Measurements from ENCODE around the gene SLC6A6.

SLC6A6 gene

DNA sequence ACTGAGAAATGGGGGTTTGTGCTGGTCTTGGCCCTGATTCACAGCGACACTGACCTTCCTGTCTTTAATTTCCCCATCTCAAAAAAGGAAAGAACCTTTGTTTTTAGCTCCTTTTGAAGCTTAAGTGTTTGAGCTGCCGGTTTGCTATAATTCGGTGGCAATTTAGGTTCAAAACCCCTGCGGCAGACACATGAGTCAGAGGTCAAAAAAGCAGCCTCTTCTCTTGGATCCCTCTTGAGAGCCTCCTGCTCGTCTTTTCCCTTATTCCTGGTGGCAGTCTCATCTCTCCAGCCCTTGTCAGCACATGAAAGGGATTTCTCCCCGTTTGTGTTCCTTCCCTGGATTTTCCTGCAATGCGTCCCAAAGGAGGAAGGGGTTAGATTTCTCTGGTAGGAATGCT is 73.2 kb downstream of the SLC6A6 start:
- peaks cover 100% of the 10 kb centered on the region for H3K36me3 ChIP-seq

GRCh38 chr3:14476583-14477265 is 74.3 kb downstream of the SLC6A6 start:
- peaks cover 5% of the 10 kb centered on the region for H3K9me3 ChIP-seq
- no peaks in the 10 kb centered on the region for H3K27me3 ChIP-seq
- no peak overlapping the region for H3K4me3 ChIP-seq (ENCODE audit: low read depth in 1 of 2, low read length in 1 of 2)
- H3K36me3 ChIP-seq: peaks cover 100% of the 10 kb centered on the region
- no peak for TF ChIP-seq CTCF (IDR thresholded peaks at IDR 0.05)
- H3K27ac ChIP-seq: no peak overlapping the region
- no peaks in the 10 kb centered on the region for H3K4me1 ChIP-seq (ENCODE audit: control insufficient read depth in 1 of 2, insufficient read depth in 1 of 2, low read depth in 1 of 2, low read length in 1 of 2)

More for the DNA sequence above, 73.2 kb downstream of the SLC6A6 start:
- H3K9me3 ChIP-seq: peaks cover 5% of the 10 kb centered on the region
- H3K27ac ChIP-seq: no peak overlapping the region
- no peaks in the 10 kb centered on the region for H3K4me1 ChIP-seq (ENCODE audit: control insufficient read depth in 1 of 2, insufficient read depth in 1 of 2, low read depth in 1 of 2, low read length in 1 of 2)
- no peak for TF ChIP-seq CTCF (IDR thresholded peaks at IDR 0.05)
- no peak overlapping the region for H3K4me3 ChIP-seq (ENCODE audit: low read depth in 1 of 2, low read length in 1 of 2)
- H3K27me3 ChIP-seq: no peaks in the 10 kb centered on the region

GRCh38 chr3:14477311-14477935 is 75.0 kb downstream of the SLC6A6 start:
- Histone ChIP-seq H3K4me3 (ENCODE audit: low read depth in 1 of 2, low read length in 1 of 2) (no peak overlapping the region), H3K9me3 (peaks cover 5% of the 10 kb centered on the region), H3K27me3 (no peaks in the 10 kb centered on the region), H3K4me1 (ENCODE audit: control insufficient read depth in 1 of 2, insufficient read depth in 1 of 2, low read depth in 1 of 2, low read length in 1 of 2) (no peaks in the 10 kb centered on the region), H3K27ac (no peak overlapping the region), H3K36me3 (peaks cover 100% of the 10 kb centered on the region)
- no peak for TF ChIP-seq CTCF (IDR thresholded peaks at IDR 0.05)

GRCh38 chr3:14478956-14479550 is 76.6 kb downstream of the SLC6A6 start:
- TF ChIP-seq CTCF (IDR thresholded peaks at IDR 0.05): no peak
- Histone ChIP-seq H3K9me3 (no peaks in the 10 kb centered on the region), H3K4me1 (ENCODE audit: control insufficient read depth in 1 of 2, insufficient read depth in 1 of 2, low read depth in 1 of 2, low read length in 1 of 2) (no peaks in the 10 kb centered on the region), H3K36me3 (peaks cover 100% of the 10 kb centered on the region), H3K27ac (no peak overlapping the region), H3K27me3 (no peaks in the 10 kb centered on the region), H3K4me3 (ENCODE audit: low read depth in 1 of 2, low read length in 1 of 2) (no peak overlapping the region)

- Histone ChIP-seq H3K4me1 (ENCODE audit: control insufficient read depth in 1 of 2, insufficient read depth in 1 of 2, low read depth in 1 of 2, low read length in 1 of 2) (no peaks in the 10 kb centered on the region), H3K36me3 (peaks cover 100% of the 10 kb centered on the region), H3K4me3 (ENCODE audit: low read depth in 1 of 2, low read length in 1 of 2) (no peak overlapping the region), H3K27me3 (no peaks in the 10 kb centered on the region), H3K27ac (no peak overlapping the region), H3K9me3 (no peaks in the 10 kb centered on the region)
- TF ChIP-seq CTCF (IDR thresholded peaks at IDR 0.05): no peak
Observed at GRCh38 chr3:14479591-14479990, 77.2 kb downstream of the SLC6A6 start.

All from neutrophil (primary cell).